Mammary epithelial cell (primary cell): ENCODE results near the gene CIBAR2.

ENCODE experiments used
- CTCF ChIP-seq, 2 donors: IDR thresholded peaks in 1 of 2; conservative IDR thresholded peaks in 1 of 2; 2 replicates each; pipeline ENCODE4 v1.5.1; 2011 to 2012; ENCODE audit warnings: inconsistent platforms in 2 of 2, low read length in 2 of 2, mild to moderate bottlenecking in 2 of 2, control low read depth in 1 of 2, low read depth in 1 of 2; ENCODE audit not compliant: insufficient read depth in 1 of 2; ENCODE audit errors: extremely low read depth in 1 of 2
- EZH2 ChIP-seq: IDR thresholded peaks from 2 replicates; pipeline ENCODE4 v1.6.1; 2012; ENCODE audit warnings: low read length, inconsistent platforms, borderline replicate concordance

DNA sequence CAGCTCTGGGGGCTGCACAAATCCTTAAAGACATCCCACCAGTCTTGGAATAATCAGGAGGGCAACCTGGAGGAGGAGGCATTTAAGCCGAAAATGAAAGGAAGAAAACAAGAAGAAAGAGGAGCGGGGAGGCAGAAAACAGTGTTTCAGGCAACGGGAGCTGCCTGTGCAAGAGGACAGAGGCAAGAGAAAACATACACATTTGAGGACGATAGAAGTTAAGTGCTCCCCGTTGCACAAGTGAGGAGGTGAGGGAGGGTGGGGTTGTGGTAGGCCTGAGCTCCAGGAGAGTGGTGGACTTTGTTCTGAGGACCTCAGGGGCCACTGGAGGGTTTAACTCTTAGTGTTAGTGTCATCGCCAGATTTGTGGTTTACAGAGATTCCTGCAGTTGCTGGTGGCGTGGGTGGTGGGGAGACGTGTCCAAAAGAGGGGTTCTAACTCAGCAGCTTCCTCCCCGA, 27.6 kb upstream of the CIBAR2 start:
- no peak for TF ChIP-seq EZH2
- TF ChIP-seq CTCF (conservative IDR thresholded peaks at IDR 0.05 in 1 of 2, IDR thresholded peaks at IDR 0.05 in 1 of 2; ENCODE audit: extremely low read depth in 1 of 2, insufficient read depth in 1 of 2, low read depth in 1 of 2, low read length in 2 of 2): no peak
